Upper lobe of right lung (tissue), 1 donor: ENCODE measurements around the gene OSBPL5. TPM values are rescaled to one million over a fixed set of nuclear protein-coding genes. Genes with fewer than 3 reads are reported as not detected.
A peak's percentile ranks its signal among the peaks of the same experiment; 100 is the strongest.

Source experiments
- ATAC-seq: fragments of 200-7000 bp; cut with Tn5 transposase; one replicate; pipeline ENCODE4 v1.9.1; 2020; ENCODE audit warnings: mild to moderate bottlenecking, moderate library complexity
- DNase-seq: peaks from one replicate; pipeline ENCODE4 v3.0.0-alpha.2; 2020
- H3K27ac ChIP-seq: fragments of 200-600 bp; one replicate; pipeline ENCODE4 v1.8.0; 2022
- H3K27me3 ChIP-seq: fragments of 200-600 bp; one replicate; pipeline ENCODE4 v1.8.0; 2022; ENCODE audit warnings: mild to moderate bottlenecking
- H3K36me3 ChIP-seq: fragments of 200-600 bp; one replicate; pipeline ENCODE4 v1.8.0; 2022
- H3K4me1 ChIP-seq: fragments of 200-600 bp; one replicate; pipeline ENCODE4 v1.8.0; 2022
- H3K4me3 ChIP-seq: fragments of 200-600 bp; one replicate; pipeline ENCODE4 v1.8.0; 2022; ENCODE audit warnings: mild to moderate bottlenecking
- H3K9me3 ChIP-seq: fragments of 200-600 bp; one replicate; pipeline ENCODE4 v1.8.0; 2022
- CTCF ChIP-seq: fragments of 200-600 bp; IDR thresholded peaks from one replicate; pipeline ENCODE4 v1.8.0; 2022; ENCODE audit warnings: antibody characterized with exemption
- intact Hi-C: fragments of 100-400 bp; cut with DNase I; formaldehyde crosslinking; loops from one replicate; pipeline ENCODE4 v1.11.0; 2022
- total RNA-seq: library from RNA; stranded (reverse); fragmentation: NEBNext Ultra II Directional; extraction: Animal tissue kit (Norgen Biotek cat#: 25700); gene quantifications from one replicate; pipeline ENCODE4 v1.2.1, GENCODE V29; 2021
- donor health status: DM: no; HTN: yes; CAD: no; lungs with severe emphysema.

OSBPL5 gene
- total RNA-seq, 1 donor from 2014 or later, result 52.6 TPM

DNA sequence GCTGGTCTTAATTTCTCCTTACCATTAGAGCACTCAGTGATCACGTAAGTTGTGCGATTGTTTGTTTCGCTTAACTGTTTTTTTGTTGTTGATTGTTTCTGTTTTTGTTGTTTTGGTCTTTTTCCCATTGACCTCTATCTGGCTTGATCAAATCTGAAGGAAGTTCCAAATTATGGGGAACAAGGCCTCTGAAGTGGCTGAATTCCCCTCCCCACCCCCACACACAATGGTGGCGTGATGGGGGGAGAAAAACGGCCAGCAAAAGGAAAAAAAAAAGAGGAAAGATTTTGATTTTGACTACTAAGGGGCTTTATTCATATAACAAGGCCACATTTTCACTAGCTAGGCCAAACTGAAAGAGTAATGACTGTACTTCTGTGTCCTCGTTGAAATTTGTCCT lies 53.6 kb downstream of the OSBPL5 start:
- H3K4me3 ChIP-seq, result no peak overlapping the region
- ATAC-seq (no peak), DNase-seq (no peak)
- no peak overlapping the region for H3K27ac ChIP-seq
- intact Hi-C loops, result no loop called here
- H3K36me3 ChIP-seq, result peaks cover 6% of the 10 kb centered on the region
- peaks cover 5% of the 10 kb centered on the region for H3K9me3 ChIP-seq
- H3K4me1 ChIP-seq, result peaks cover 13% of the 10 kb centered on the region
- no peak for TF ChIP-seq CTCF
- no peaks in the 10 kb centered on the region for H3K27me3 ChIP-seq

DNA sequence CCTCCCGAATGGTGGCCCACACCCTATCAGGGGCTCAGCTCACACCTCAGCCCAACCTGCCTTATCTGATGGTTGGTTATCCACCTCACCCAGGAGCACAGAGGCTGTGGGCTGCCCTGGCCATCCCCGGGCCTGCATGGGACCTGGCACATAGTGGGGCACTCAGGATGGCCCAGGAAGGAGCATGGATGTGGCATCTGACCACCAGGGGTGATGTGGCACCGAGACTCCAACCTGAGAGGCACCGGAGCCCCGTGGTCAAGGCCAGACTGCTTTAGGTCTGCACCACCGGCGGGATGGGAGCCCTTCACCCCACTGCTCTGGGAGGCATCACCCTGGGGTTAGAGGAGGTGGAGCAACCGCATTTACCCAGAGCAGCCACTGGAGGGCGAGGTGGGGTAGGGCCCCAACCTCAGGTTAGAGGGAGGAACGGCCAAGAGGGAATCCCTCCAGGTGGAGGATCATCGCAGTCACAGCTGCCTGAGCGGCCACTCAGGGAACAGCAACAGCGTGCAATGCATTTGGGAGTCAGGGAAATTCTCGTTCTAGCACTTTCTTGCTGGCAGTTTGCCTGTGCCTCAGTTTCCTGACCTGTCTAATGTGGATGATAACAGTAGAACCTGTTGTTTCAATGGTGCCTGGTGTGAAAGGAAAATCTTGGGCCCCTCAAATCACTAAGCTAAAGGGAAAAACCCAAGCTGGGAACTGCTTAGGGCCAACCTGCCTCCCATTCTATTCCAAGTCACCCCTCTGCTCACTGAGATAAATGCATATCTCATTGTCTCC lies 55.0 kb downstream of the OSBPL5 start:
- no peak overlapping the region for H3K4me3 ChIP-seq
- peak; percentile 77 for DNase-seq
- peak; percentile 89 for ATAC-seq
- no peaks in the 10 kb centered on the region for H3K27me3 ChIP-seq
- TF ChIP-seq CTCF, result peak; percentile 70
- intact Hi-C loops, result no loop called here
- H3K36me3 ChIP-seq, result peaks cover 6% of the 10 kb centered on the region
- peaks cover 13% of the 10 kb centered on the region for H3K4me1 ChIP-seq
- no peak overlapping the region for H3K27ac ChIP-seq
- H3K9me3 ChIP-seq, result peaks cover 4% of the 10 kb centered on the region

DNA sequence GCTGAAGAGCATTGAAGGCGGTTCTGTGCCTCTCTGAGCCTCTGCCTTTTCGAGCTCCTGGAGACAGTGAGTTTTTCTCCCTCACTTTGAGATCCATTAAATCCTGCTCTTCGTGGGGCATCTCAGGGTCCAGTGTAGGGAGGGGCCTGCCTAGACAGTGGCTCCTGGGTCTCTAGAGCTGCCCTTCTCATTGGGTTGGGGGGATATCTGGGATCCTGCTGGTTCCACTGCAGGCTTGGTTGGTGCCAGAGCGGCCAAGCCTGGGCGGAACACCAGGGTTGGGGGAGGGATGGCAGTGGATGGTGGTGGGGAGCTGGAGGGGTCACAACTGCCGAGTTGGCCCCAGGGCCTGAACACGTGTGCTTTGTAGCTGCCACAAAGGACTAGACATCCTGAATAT lies 55.7 kb downstream of the OSBPL5 start:
- Histone ChIP-seq H3K9me3 (no peaks in the 10 kb centered on the region), H3K36me3 (peaks cover 6% of the 10 kb centered on the region), H3K4me1 (peaks cover 13% of the 10 kb centered on the region), H3K27me3 (no peaks in the 10 kb centered on the region), H3K4me3 (no peak overlapping the region), H3K27ac (no peak overlapping the region)
- TF ChIP-seq CTCF, result no peak
- ATAC-seq (no peak), DNase-seq (peak; percentile 49)
- intact Hi-C loops, result no loop called here

GRCh38 chr11:3108183-3108721 lies 56.9 kb downstream of the OSBPL5 start:
- intact Hi-C loops, result no loop called here
- TF ChIP-seq CTCF, result no peak
- ATAC-seq (no peak), DNase-seq (peak; percentile 58)
- Histone ChIP-seq H3K27me3 (no peaks in the 10 kb centered on the region), H3K4me1 (peaks cover 13% of the 10 kb centered on the region), H3K36me3 (peaks cover 11% of the 10 kb centered on the region), H3K4me3 (no peak overlapping the region), H3K27ac (no peak overlapping the region), H3K9me3 (no peaks in the 10 kb centered on the region)

DNA sequence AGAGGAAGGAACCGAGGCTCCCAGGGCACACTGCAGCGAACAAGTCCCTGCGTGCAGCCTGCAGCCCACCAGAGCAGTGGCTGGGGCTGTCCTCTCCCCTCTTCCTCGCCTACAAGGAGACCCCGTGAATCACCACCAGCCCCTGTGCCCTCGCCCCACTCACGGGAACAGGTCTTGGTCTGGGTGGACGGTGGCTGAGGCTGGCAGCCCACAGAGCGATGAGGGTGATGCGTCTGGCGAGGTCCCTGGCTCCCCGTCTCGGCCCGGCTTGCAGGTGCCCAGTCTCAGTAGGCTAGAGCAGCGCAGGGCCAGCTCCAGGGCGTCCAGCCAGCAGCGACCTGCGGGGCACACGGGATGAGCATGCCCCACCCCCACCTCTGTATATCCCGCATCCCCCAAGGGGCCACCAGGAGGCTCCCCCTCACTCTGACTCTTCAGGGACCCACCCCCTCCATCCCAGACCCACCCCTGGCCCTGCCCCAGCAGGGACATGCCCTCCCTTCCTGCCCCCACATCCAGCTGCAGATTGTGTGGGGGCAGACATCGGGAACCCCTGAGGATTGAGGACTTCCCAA lies 57.4 kb downstream of the OSBPL5 start:
- no peak overlapping the region for H3K27ac ChIP-seq
- peak; percentile 60 for DNase-seq
- TF ChIP-seq CTCF, result no peak
- H3K36me3 ChIP-seq, result peaks cover 11% of the 10 kb centered on the region
- no peak for ATAC-seq
- peaks cover 10% of the 10 kb centered on the region for H3K4me1 ChIP-seq
- H3K9me3 ChIP-seq, result no peaks in the 10 kb centered on the region
- no peaks in the 10 kb centered on the region for H3K27me3 ChIP-seq
- H3K4me3 ChIP-seq, result no peak overlapping the region
- intact Hi-C loops, result no loop called here
